CD4-positive, alpha-beta T cell treated with Interleukin-2 at 100 ng/mL for 4 hours (primary cell): ENCODE measurements around the gene SCUBE3.

Experiments used
- DNase-seq: peaks from one replicate; pipeline ENCODE4 v3.0.0-alpha.2; 2020; ENCODE audit warnings: low spot score

The SCUBE3 gene

GRCh38 chr6:35213298-35213791 lies 411 bp upstream of the SCUBE3 start:
- no peak for DNase-seq

- no peak for DNase-seq
Measured at GRCh38 chr6:35214869-35215664, 1.3 kb downstream of the SCUBE3 start.

DNA sequence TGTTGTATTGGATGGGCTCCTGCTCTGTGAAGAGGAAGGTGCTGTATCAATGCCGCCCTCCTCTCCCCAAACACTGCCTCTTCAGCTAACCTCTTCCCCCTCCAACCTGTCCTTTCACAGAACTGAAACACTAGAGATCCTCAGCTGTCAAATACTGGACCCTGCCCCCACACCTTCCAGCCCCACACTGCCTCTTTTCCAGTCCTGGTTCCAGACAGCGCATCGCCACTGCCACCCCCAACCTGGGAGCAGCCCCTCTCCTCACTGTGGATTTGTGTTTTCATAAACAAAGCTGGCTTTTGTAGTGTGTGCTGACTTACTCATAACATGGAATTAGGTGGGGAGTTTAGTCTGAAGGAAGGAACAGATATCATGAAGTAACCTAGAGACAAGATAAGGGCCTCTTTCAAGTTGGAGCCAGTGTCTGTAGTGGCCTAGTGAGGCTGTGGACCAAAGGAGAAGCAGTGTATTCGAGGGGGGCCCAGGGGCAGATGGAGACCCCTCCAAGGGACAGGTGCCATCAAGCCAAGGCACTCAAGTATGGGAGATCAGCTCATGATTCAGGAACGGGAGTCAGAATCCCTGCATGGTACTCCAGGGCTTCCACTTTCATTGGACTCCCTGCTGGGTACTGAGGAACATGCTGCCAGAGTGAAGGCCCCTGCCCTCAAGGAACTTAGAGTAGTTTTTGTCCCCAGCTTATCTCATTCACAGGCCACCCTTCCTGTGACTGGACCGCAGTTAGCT lies 2.1 kb downstream of the SCUBE3 start:
- no peak for DNase-seq

- DNase-seq: no peak
Measured at GRCh38 chr6:35216412-35216732, 2.6 kb downstream of the SCUBE3 start.

DNA sequence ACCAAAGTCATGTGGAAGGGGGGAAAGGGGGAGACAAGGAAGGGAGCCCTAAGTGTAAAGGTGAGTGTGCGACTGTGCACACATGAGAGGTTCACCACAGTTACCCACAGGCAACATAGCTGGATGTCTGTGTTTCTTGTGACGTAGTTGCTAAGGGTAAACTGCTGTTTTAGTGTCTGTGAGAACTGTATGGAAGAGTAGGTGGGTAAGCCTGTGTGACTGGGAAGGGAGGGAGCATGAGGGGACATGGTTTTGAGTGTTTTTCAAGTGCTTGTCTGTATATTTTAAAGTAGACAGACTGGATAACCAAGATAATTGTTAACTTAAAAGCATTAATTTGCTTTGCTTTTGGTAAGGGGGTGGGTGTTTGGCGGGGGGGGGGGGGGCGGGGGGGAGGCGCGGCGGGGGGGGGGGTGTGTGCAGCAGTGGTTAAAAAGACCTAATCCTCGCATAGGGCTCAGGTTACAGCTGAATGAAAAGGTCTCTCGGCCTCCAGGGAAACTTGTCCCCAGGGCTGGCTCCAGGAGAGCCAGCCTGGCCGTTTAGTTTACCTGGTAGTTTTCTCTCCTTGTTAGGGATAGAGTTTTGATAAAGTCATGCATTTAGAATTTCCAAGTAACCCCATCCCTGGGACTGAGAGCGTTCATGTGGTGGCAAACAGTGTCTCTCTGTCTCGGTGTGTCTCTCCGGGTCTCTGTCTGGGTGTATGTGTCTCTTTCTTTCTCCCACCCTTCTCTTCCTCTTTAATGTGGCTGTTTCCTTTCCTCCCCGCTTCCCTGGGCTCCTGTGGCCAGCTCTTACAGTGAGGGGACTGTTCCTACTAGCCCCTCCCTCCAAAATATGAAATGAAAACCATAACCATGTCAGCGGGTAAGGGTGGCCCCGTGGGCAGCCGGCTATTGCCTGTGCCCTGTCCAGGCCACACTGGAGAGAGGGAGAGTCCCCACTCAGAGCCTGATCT lies 3.4 kb downstream of the SCUBE3 start:
- no peak for DNase-seq

GRCh38 chr6:35218021-35218420 lies 4.3 kb downstream of the SCUBE3 start:
- DNase-seq: no peak

DNA sequence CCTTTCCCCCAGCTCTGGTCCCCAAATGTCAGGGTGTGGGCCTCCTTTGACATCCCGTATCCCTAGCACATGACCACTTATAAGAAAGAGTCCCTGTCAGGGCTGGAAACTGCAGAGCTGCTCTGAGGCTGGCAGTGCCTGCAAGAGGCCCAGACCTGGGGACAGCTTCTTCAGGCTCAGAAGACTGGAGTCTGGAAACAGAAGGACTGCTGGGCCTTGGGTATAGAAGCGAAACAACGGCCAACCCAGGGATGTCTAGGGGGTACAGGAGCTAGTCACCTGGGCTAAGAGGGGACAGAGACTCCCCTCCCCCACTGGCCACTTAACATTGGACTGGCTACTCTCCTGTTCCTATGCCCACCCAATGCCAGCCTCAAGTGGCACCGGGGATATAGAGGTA lies 4.7 kb downstream of the SCUBE3 start:
- DNase-seq: no peak

GRCh38 chr6:35219683-35220326 lies 6.0 kb downstream of the SCUBE3 start:
- DNase-seq: no peak

GRCh38 chr6:35220711-35221110 lies 7.0 kb downstream of the SCUBE3 start:
- no peak for DNase-seq

- no peak for DNase-seq
Measured at GRCh38 chr6:35223396-35223795, 9.6 kb downstream of the SCUBE3 start.

DNA sequence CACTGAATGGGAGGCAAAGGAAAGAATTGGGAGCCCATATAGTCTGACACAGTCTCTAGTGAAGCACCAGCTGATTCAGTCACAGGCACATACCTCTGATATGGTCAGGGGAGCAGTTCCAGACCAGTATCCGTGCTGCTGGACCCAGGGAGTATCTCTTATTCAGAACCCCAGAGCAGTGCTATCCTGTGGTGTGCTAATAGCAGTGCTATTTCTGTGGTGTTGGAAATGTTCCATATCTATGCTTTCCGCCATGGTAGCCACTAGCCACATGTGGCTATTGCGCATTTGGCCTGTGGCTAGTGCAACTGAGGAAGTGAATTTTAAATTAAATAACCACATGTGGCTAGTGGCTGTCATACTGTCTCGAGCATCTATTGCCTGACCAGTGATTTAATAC lies 11.0 kb downstream of the SCUBE3 start:
- no peak for DNase-seq

- DNase-seq: no peak
Measured at GRCh38 chr6:35228481-35228880, 14.7 kb downstream of the SCUBE3 start.

GRCh38 chr6:35229304-35229703 lies 15.5 kb downstream of the SCUBE3 start:
- no peak for DNase-seq

DNA sequence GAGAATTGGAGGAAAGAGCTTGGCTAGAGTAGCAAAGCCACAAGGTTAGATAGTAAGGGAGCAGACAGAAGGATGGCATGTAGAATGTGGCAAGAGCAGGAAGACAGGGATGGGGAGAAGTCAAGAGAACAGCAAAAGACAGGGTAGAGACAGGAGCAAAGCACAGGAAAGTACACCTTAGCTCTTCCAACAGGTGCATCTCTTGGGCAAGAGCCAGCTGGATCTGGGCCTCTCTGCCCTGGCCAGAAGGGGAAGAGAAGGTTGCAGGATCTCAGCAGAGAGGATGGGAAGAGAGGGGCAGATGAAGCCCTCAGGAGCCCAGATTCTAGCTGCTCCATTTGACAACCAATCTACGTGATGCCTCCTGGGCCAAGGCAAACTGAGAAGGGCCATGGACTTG lies 16.7 kb downstream of the SCUBE3 start:
- no peak for DNase-seq

DNA sequence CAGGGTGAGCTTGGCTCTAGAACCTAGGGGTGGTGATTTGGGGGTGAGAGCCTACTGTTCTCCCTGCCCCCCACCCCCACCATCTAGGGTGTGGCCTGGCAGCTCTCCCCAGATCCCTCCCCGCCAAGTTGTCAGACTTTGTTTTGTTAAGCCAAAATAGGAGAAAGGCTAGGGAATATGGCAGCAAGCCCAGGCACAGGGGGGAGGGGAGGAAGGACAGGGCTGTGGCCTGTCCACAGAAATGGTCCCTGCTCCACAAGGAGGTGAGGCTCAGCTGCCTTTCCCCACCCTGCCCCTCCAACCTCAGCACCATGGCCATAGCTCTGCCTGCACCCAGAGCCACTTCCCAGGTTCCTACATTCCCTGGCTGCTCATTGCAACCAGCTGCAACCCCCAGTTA lies 17.2 kb downstream of the SCUBE3 start:
- no peak for DNase-seq

DNA sequence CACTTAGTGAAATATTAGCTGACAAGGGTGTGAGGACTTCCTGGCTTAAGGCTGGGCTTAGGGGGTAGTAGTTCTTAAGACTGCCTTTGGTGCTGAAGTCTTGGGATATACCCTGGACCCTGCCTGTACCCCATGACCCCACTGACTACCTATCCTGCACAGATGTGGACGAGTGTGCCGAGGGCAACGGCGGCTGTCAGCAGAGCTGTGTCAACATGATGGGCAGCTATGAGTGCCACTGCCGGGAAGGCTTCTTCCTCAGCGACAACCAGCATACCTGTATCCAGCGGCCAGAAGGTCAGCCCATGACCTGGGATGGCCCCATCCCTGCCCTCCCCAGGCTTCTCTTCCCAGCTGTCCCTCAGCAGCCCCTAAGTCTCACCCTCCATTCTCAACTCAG lies 17.8 kb downstream of the SCUBE3 start:
- no peak for DNase-seq

GRCh38 chr6:35234901-35235300 lies 21.1 kb downstream of the SCUBE3 start:
- no peak for DNase-seq

DNA sequence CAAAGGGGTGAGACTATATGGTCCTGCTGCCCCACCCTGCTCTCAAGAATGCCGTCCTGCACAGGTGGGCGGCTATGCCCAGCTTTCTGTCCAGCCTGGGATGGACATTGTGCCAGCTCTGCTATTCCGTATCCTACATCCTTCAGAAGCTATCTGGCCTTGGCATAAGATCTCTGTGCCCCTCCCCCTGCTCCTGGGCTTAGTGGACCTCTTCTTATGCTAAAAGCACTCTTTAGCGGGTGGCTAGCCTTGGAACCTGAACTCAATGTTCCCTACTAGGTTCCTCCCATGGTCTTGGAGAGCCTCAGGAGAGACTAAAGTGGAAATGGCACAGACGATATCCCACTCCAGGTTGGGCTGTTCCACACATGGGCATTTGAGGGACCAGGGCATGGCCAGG lies 22.5 kb downstream of the SCUBE3 start:
- no peak for DNase-seq

- DNase-seq: no peak
Measured at GRCh38 chr6:35237476-35237875, 23.7 kb downstream of the SCUBE3 start.

DNA sequence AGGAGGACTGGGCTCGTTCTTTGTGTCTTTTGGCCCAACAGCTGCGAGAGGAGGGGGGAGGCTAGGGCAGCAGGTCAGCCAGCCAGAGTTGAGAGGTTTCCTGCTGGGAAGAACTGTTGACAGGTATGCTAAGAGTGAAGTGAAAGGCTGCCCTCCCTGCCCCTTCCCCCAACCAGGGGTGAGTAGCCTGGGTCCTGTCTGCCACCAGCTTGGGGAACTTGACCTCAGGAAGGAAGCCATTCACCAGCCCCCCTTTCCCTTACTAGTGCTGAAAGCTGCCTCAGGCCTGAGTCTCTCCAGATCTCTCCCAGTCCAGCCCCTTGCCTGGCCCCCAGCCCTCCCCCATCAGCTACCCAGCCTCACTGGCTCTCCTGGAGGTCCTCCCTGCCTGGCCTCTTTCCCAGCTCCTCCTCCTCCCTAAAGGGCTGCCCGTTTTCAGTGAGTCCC lies 25.1 kb downstream of the SCUBE3 start:
- no peak for DNase-seq

GRCh38 chr6:35239581-35239980 lies 25.8 kb downstream of the SCUBE3 start:
- no peak for DNase-seq
